Tibial artery (tissue), 4 donors: ENCODE measurements around the gene PLIN4.

ENCODE experiments used
- DNase-seq, 2 donors: peaks; one replicate each; pipeline ENCODE4 v3.0.0-alpha.2; 2019
- H3K27ac ChIP-seq, 2 donors: fragments of 200-600 bp; sonication (generic) in 1 of 2; 1 replicate in 1 of 2; 2 replicates in 1 of 2; pipeline ENCODE4 v1.5.1; 2018 to 2019; ENCODE audit warnings: mild to moderate bottlenecking in 1 of 2
- H3K27me3 ChIP-seq, 2 donors: fragments of 200-600 bp; sonication (generic) in 1 of 2; one replicate each; pipeline versions ENCODE4 v1.5.1 to v1.6.0; 2016 to 2019
- H3K36me3 ChIP-seq, 3 donors: fragments of 200-600 bp; sonication (generic) in 2 of 3; one replicate each; pipeline ENCODE4 v1.5.1; 2016 to 2019; ENCODE audit warnings: mild to moderate bottlenecking in 2 of 3
- H3K4me1 ChIP-seq, 4 donors: fragments of 200-600 bp; sonication (generic) in 2 of 4; 1 replicate in 3 of 4; 2 replicates in 1 of 4; pipeline ENCODE4 v1.5.1; 2016 to 2019
- H3K4me3 ChIP-seq, 2 donors: fragments of 200-600 bp; sonication (generic) in 1 of 2; 1 replicate in 1 of 2; 2 replicates in 1 of 2; pipeline ENCODE4 v1.5.1; 2018 to 2019; ENCODE audit warnings: mild to moderate bottlenecking in 2 of 2
- H3K9me3 ChIP-seq, 3 donors: fragments of 200-600 bp; sonication (generic) in 1 of 3; one replicate each; pipeline ENCODE4 v1.5.1; 2016 to 2019
- CTCF ChIP-seq, 2 experiments: fragments of 200-600 bp in 1 of 2; fragments of 450-650 bp in 1 of 2; IDR thresholded peaks; one replicate each; pipeline ENCODE4 v1.5.1; 2017 to 2019; ENCODE audit warnings: antibody characterized with exemption in 2 of 2, mild to moderate bottlenecking in 1 of 2, moderate library complexity in 1 of 2
- intact Hi-C: fragments of 100-400 bp; cut with DNase I; formaldehyde crosslinking; loops from one replicate; pipeline ENCODE4 v1.15.0; 2023; ENCODE audit warnings: low total_unique reads

Gene PLIN4

GRCh38 chr19:4492337-4493103, 25.8 kb downstream of the PLIN4 start:
- TF ChIP-seq CTCF (IDR thresholded peaks at IDR 0.05) = no peak
- H3K36me3 ChIP-seq = peaks cover 62 to 94% (median 74%) of the 10 kb centered on the region in 3 donors
- no peak overlapping the region for H3K4me3 ChIP-seq
- H3K27ac ChIP-seq = no peak overlapping the region
- no peak for DNase-seq
- H3K27me3 ChIP-seq = no peaks in the 10 kb centered on the region
- H3K9me3 ChIP-seq = no peaks in the 10 kb centered on the region
- H3K4me1 ChIP-seq = no peaks in the 10 kb centered on the region
- intact Hi-C loops = no loop called here

DNA sequence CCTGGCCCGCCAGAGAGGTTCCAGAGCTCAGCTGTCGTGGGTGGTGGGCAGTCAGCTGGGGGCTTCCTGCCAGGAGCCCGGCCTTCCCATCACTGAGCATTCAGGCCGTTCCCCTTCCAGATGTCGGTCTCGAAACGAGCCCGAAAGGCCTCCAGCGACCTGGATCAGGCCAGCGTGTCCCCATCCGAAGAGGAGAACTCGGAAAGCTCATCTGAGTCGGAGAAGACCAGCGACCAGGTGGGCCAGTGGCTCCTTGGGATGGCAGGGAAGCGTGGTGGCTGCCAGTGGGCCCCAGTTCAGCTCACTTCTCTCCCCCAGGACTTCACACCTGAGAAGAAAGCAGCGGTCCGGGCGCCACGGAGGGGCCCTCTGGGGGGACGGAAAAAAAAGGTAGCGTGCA, 26.8 kb downstream of the PLIN4 start:
- no peak for TF ChIP-seq CTCF (IDR thresholded peaks at IDR 0.05)
- peaks cover 57 to 94% (median 63%) of the 10 kb centered on the region in 3 donors for H3K36me3 ChIP-seq
- intact Hi-C loops = no loop called here

DNA sequence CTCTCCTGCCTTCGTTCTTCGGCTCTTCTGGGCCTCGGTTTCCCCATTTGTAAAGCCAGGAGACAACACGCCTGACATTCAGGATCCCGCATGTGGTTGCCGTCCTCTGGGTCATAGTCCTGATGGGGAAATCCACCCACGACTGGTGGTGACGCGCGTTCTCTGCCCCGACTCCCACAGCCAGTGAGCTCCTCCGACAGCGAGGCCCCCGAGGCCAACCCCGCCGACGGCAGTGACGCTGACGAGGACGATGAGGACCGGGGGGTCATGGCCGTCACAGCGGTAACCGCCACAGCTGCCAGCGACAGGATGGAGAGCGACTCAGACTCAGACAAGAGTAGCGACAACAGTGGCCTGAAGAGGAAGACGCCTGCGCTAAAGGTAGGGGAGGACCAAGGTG, 29.8 kb downstream of the PLIN4 start:
- no peak for TF ChIP-seq CTCF (IDR thresholded peaks at IDR 0.05)
- H3K4me3 ChIP-seq = no peak overlapping the region
- intact Hi-C loops = no loop called here
- no peaks in the 10 kb centered on the region for H3K9me3 ChIP-seq
- no peaks in the 10 kb centered on the region for H3K4me1 ChIP-seq
- no peak overlapping the region for H3K27ac ChIP-seq
- H3K36me3 ChIP-seq = peaks cover 33 to 85% (median 38%) of the 10 kb centered on the region in 3 donors
- no peaks in the 10 kb centered on the region for H3K27me3 ChIP-seq
- no peak for DNase-seq

More for the DNA sequence above, 26.8 kb downstream of the PLIN4 start:
- DNase-seq = no peak
- Histone ChIP-seq H3K9me3 (no peaks in the 10 kb centered on the region), H3K4me1 (no peaks in the 10 kb centered on the region), H3K27me3 (no peaks in the 10 kb centered on the region), H3K4me3 (no peak overlapping the region), H3K27ac (no peak overlapping the region)

GRCh38 chr19:4487572-4487971, 30.7 kb downstream of the PLIN4 start:
- no peaks in the 10 kb centered on the region for H3K27me3 ChIP-seq
- DNase-seq = no peak
- peaks cover 29 to 89% (median 42%) of the 10 kb centered on the region in 3 donors for H3K36me3 ChIP-seq
- H3K4me1 ChIP-seq = no peaks in the 10 kb centered on the region
- H3K9me3 ChIP-seq = no peaks in the 10 kb centered on the region
- H3K27ac ChIP-seq = no peak overlapping the region
- intact Hi-C loops = no loop called here
- TF ChIP-seq CTCF (IDR thresholded peaks at IDR 0.05) = no peak
- H3K4me3 ChIP-seq = no peak overlapping the region

GRCh38 chr19:4483385-4483784, 34.9 kb downstream of the PLIN4 start:
- TF ChIP-seq CTCF (IDR thresholded peaks at IDR 0.05) = no peak
- Histone ChIP-seq H3K4me3 (no peak overlapping the region), H3K27ac (no peak overlapping the region), H3K27me3 (no peaks in the 10 kb centered on the region), H3K9me3 (no peaks in the 10 kb centered on the region), H3K36me3 (peaks cover under 1 to 91% (median 30%) of the 10 kb centered on the region in 3 donors), H3K4me1 (no peaks in the 10 kb centered on the region)
- intact Hi-C loops = no loop called here
- no peak for DNase-seq
